ENCODE measurements around the gene FAM131A. TPM values are rescaled to one million over a fixed set of nuclear protein-coding genes. Genes with fewer than 3 reads are reported as not detected.
"Not testable (repeated sequence)": the region's sequence is repeated elsewhere in the genome, so short reads cannot be mapped to it uniquely, and the experiment has no call there.

The FAM131A gene
- total RNA-seq, 2 experiments from 2014 or later: 3.1 to 4.5 TPM

DNA sequence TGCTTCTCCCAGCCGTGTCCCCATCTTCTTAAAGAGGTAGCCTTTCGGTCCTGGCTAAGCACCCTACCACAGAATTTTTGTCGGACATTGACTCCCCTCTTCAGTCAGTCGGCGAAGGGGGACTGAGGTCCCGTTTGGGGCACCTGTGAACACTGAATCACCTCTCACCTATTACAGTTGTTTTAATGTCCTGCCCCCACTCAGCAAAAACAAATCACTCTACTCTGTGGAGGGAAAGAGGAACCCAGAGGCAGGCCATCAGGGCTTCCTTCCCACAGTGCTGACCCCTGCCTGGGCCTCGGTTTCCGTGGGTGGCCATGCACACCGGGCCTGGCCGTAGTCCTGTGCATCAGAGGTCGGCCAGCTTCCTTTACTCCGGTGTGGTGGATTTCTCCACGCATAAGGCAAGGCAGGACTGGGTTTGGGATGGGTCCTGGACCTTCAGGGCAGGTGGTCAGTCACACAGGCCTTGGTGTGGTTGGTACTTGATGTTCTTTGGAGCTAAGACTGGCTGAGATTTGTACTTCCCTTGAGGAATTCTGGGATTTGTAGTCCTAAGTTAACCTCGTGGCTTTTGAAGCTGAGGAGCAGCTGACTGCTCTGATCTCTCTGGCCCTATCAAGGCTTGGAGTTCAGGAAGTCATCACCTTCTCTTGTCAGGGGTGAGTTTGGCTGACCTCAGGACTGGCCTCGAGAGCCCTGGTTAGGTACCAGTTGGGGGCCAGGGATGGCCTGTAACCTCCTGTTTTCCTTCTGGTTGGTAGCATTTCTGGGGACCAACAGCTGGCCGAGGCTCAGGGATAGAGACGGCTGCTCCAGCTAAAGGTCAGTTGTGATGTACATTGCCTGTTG is 627 bp upstream of the FAM131A start:
- DNase-seq (no peak), ATAC-seq (no peak)
- Mint-ChIP-seq H3K4me3 (peak overlapping the region; percentile 71), H3K9me3 (ENCODE audit: low read depth) (no peaks in the 10 kb centered on the region), H3K27ac (peak overlapping the region; percentile 74), H3K27me3 (no peaks in the 10 kb centered on the region), H3K4me1 (peaks cover 53% of the 10 kb centered on the region), H3K36me3 (peaks cover 26% of the 10 kb centered on the region)
- CTCF ChIA-PET: interaction anchor here (0.8 to 1.2 kb wide), 4 partner anchors 10 to 17 kb away, joined by 3 to 4 read pairs (median 3); no protein-coding TSS in a partner anchor

DNA sequence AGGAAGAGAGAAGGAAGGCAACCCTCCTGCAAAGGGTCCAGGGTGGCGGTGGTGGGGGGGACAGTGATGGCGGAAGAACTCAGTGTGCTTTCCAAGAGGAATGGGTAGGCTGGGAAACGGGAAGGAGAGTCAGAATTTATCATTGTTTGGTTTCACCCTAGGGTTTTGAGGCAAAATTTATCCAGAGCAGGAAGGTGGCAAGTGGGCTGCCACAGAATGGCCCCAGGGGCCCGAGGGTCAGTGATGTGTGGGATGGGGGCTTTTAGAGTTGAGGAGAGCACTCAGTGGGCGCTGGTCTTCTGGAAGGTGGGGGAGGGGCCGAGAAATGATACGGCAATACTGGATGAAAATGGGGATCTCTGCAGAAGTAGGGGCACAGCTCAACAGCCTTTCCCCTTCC is 581 bp downstream of the FAM131A start:
- ATAC-seq (no peak), DNase-seq (no peak)
- Mint-ChIP-seq H3K27me3 (no peaks in the 10 kb centered on the region), H3K4me1 (peaks cover 42% of the 10 kb centered on the region), H3K9me3 (ENCODE audit: low read depth) (no peaks in the 10 kb centered on the region), H3K36me3 (peaks cover 15% of the 10 kb centered on the region), H3K27ac (no peak overlapping the region), H3K4me3 (no peak overlapping the region)
- CTCF ChIA-PET: interaction anchor here (0.8 to 1.5 kb wide), 3 partner anchors 8 to 34 kb away, joined by 3 to 4 read pairs (median 3); no protein-coding TSS in a partner anchor

GRCh38 chr3:184338511-184338945 is 1.1 kb downstream of the FAM131A start:
- CTCF ChIA-PET: interaction anchor here (1.5 kb wide), 1 partner anchor 33 kb away, joined by 4 read pairs; no protein-coding TSS in a partner anchor

DNA sequence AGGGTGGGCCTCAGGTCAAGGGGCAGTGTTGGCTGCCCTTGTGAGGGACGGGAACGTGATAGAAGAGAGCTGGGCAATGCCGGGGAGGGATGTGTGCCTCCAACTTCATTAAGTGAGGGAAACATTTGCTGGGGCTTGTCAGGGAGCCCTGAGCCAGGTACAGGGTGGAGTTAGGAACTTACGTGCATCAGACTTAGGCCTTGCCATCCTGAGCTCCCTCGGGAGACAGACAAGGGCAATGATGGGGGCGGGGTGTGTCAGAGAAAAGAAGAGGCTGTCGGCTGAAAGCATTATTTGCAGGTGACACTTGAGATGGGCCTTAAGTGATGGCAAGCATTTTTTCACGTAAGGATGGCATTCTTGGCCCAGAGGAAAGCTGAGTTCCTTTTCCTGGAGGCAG is 1.6 kb downstream of the FAM131A start:
- peaks cover 5% of the 10 kb centered on the region for H3K36me3 Mint-ChIP-seq
- CTCF ChIA-PET: interaction anchor here (0.5 to 1.5 kb wide), 2 partner anchors 33 to 85 kb away, joined by 3 to 4 read pairs; no protein-coding TSS in a partner anchor
- H3K4me3 Mint-ChIP-seq: no peak overlapping the region
- H3K9me3 Mint-ChIP-seq (ENCODE audit: low read depth): no peaks in the 10 kb centered on the region
- H3K27me3 Mint-ChIP-seq: no peaks in the 10 kb centered on the region
- ATAC-seq: no peak
- DNase-seq: no peak
- H3K4me1 Mint-ChIP-seq: peaks cover 32% of the 10 kb centered on the region
- no peak overlapping the region for H3K27ac Mint-ChIP-seq

More at GRCh38 chr3:184338511-184338945, 1.1 kb downstream of the FAM131A start:
- no peaks in the 10 kb centered on the region for H3K27me3 Mint-ChIP-seq
- no peak for ATAC-seq
- peaks cover 37% of the 10 kb centered on the region for H3K4me1 Mint-ChIP-seq
- H3K9me3 Mint-ChIP-seq (ENCODE audit: low read depth): no peaks in the 10 kb centered on the region
- H3K27ac Mint-ChIP-seq: no peak overlapping the region
- no peak for DNase-seq
- peaks cover 10% of the 10 kb centered on the region for H3K36me3 Mint-ChIP-seq
- no peak overlapping the region for H3K4me3 Mint-ChIP-seq

- not testable (repeated sequence) for ATAC-seq; DNase-seq; H3K4me3 Mint-ChIP-seq; H3K27me3 Mint-ChIP-seq; H3K27ac Mint-ChIP-seq; H3K9me3 Mint-ChIP-seq (ENCODE audit: low read depth); H3K36me3 Mint-ChIP-seq
- peaks cover 26% of the 10 kb centered on the region for H3K4me1 Mint-ChIP-seq
- CTCF ChIA-PET: interaction anchor here (0.5 to 1.5 kb wide), 2 partner anchors 32 to 86 kb away, joined by 3 to 4 read pairs; no protein-coding TSS in a partner anchor
Measured at GRCh38 chr3:184339451-184340135, 2.2 kb downstream of the FAM131A start.

DNA sequence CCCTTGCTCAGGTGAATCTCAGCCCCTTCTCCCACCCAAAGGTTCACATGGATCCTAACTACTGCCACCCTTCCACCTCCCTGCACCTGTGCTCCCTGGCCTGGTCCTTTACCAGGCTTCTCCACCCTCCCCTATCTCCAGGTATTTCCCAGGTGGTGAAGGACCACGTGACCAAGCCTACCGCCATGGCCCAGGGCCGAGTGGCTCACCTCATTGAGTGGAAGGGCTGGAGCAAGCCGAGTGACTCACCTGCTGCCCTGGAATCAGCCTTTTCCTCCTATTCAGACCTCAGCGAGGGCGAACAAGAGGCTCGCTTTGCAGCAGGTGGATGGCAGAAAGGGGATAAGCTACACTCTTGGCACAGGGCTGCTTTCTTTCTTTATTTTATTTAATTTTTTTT is 4.5 kb downstream of the FAM131A start:
- Mint-ChIP-seq H3K36me3 (no peaks in the 10 kb centered on the region), H3K4me3 (no peak overlapping the region), H3K27me3 (no peaks in the 10 kb centered on the region), H3K4me1 (peaks cover 12% of the 10 kb centered on the region), H3K9me3 (ENCODE audit: low read depth) (no peaks in the 10 kb centered on the region), H3K27ac (no peak overlapping the region)
- DNase-seq: no peak
- CTCF ChIA-PET: interaction anchor here (1.2 kb wide), 1 partner anchor 30 kb away, joined by 3 read pairs; no protein-coding TSS in a partner anchor
- ATAC-seq: no peak

DNA sequence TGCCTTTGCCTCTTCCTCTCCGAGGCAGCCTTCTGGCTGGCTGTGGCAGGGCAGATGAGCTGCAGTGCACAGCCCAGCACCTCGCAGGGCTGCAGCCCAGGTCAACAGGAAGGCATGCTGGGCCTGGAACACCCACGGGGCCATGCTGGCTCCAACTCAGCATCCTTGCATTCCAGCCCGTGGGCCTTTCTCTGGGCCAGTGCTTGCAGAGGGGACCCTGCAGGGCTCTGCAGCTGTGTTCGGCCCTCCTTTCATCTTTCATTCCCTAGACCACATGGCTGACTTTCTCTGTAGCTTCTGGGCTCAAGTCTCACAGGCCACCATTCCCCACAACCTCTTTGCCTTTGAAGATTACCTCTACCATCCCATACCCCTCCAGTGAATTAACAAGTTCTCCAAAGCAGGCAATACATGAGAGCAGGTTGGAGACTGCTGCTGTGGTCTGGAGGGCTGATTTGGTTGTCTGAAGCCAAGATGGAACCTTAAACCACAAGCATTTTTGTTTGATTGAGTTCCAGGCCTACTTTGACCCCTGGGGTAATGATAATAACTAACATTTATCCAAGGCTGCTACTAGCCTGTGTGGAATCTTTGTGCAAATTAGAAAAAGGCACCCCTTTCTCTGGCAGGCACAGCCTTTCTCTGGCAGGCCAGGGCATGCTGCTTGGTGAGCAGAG is 5.9 kb downstream of the FAM131A start:
- DNase-seq: no peak
- Mint-ChIP-seq H3K27ac (no peak overlapping the region), H3K4me1 (peaks cover 13% of the 10 kb centered on the region), H3K4me3 (no peak overlapping the region), H3K27me3 (no peaks in the 10 kb centered on the region), H3K36me3 (no peaks in the 10 kb centered on the region), H3K9me3 (ENCODE audit: low read depth) (no peaks in the 10 kb centered on the region)
- no peak for ATAC-seq
- CTCF ChIA-PET: no interaction called here

GRCh38 chr3:184344579-184345316 is 7.3 kb downstream of the FAM131A start:
- CTCF ChIA-PET: interaction anchor here (2.1 kb wide), 1 partner anchor 9 kb away, joined by 6 read pairs; no protein-coding TSS in a partner anchor
- Mint-ChIP-seq H3K9me3 (ENCODE audit: low read depth) (no peaks in the 10 kb centered on the region), H3K4me3 (no peak overlapping the region)

GRCh38 chr3:184345317-184346144 is 8.1 kb downstream of the FAM131A start:
- H3K27me3 Mint-ChIP-seq: no peaks in the 10 kb centered on the region
- ATAC-seq: no peak
- CTCF ChIA-PET: interaction anchor here (1.2 to 2.1 kb wide), 2 partner anchors 8 kb away, joined by 3 to 6 read pairs; partner anchors contain the start of gene FAM131A
- no peaks in the 10 kb centered on the region for H3K9me3 Mint-ChIP-seq (ENCODE audit: low read depth)
- no peak for DNase-seq
- no peak overlapping the region for H3K27ac Mint-ChIP-seq
- H3K4me1 Mint-ChIP-seq: peaks cover 12% of the 10 kb centered on the region
- no peaks in the 10 kb centered on the region for H3K36me3 Mint-ChIP-seq
- no peak overlapping the region for H3K4me3 Mint-ChIP-seq

More at GRCh38 chr3:184344579-184345316, 7.3 kb downstream of the FAM131A start:
- H3K4me1 Mint-ChIP-seq: peaks cover 13% of the 10 kb centered on the region
- H3K27ac Mint-ChIP-seq: no peak overlapping the region
- no peaks in the 10 kb centered on the region for H3K27me3 Mint-ChIP-seq
- H3K36me3 Mint-ChIP-seq: no peaks in the 10 kb centered on the region
- DNase-seq (no peak), ATAC-seq (no peak)

GRCh38 chr3:184346480-184347190 is 9.2 kb downstream of the FAM131A start:
- CTCF ChIA-PET: interaction anchor here (1.2 kb wide), 1 partner anchor 9 kb away, joined by 3 read pairs; the partner anchor contains the start of gene FAM131A
- H3K4me3 Mint-ChIP-seq: no peak overlapping the region
- DNase-seq: no peak
- no peak overlapping the region for H3K27ac Mint-ChIP-seq
- no peaks in the 10 kb centered on the region for H3K27me3 Mint-ChIP-seq
- H3K4me1 Mint-ChIP-seq: peaks cover 6% of the 10 kb centered on the region
- no peaks in the 10 kb centered on the region for H3K9me3 Mint-ChIP-seq (ENCODE audit: low read depth)
- no peak for ATAC-seq
- H3K36me3 Mint-ChIP-seq: no peaks in the 10 kb centered on the region

DNA sequence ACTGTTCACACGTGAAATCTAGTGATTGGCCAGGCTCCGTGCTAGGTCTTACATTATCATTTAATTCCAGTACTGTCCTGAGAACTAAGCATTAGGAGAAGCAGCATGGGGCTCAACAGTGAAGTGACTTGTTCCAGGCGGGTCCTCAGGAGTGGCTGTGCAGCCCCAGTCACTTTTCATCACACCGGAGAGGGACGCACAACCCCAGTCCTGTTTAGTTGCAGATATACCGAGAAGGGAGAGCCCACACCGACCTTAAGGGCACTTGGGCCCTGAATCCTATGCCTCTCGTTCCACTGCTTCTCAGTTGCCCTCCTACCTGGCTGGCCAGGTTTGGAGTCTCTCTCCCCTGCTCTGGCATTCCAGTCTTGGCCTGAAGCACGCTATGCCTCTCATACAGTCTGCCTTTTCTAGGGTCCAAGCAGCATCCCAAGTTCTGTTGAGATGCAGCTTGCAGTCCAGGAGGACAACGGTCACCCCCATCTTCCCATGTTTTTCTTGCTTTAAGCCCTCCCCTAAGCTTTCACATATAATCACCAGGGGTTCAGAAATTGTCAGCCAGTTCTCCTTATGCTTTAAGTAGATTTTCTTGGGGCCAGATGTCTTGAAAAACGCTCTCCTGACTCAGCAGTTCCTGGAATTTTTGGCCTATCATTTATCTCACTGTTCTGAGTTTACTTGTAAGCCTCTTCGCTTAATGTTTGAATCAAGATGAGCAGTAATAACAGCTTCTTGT is 10.1 kb downstream of the FAM131A start:
- ATAC-seq (no peak), DNase-seq (no peak)
- no peak overlapping the region for H3K27ac Mint-ChIP-seq
- H3K4me1 Mint-ChIP-seq: peaks cover 4% of the 10 kb centered on the region
- H3K9me3 Mint-ChIP-seq (ENCODE audit: low read depth): no peaks in the 10 kb centered on the region
- H3K4me3 Mint-ChIP-seq: no peak overlapping the region
- CTCF ChIA-PET: interaction anchor here (0.7 to 0.9 kb wide), 2 partner anchors 10 to 330 kb away, joined by 3 read pairs; partner anchors contain the start of genes ABCC5 and FAM131A
- H3K36me3 Mint-ChIP-seq: no peaks in the 10 kb centered on the region
- no peaks in the 10 kb centered on the region for H3K27me3 Mint-ChIP-seq
